ENCODE results near the gene SPTBN2. TPM values are rescaled to one million over a fixed set of nuclear protein-coding genes. Genes with fewer than 3 reads are reported as not detected.

Gene SPTBN2
- total RNA-seq, 4 donors from 2014 or later, result 337 to 544 (median 450) TPM

- Histone ChIP-seq H3K27me3 (no peaks in the 10 kb centered on the region), H3K27ac (no peak overlapping the region), H3K4me1 (peaks cover 7% of the 10 kb centered on the region), H3K36me3 (peaks cover 58% of the 10 kb centered on the region), H3K4me3 (no peak overlapping the region), H3K9me3 (no peaks in the 10 kb centered on the region)
- TF ChIP-seq, protein P1, sequence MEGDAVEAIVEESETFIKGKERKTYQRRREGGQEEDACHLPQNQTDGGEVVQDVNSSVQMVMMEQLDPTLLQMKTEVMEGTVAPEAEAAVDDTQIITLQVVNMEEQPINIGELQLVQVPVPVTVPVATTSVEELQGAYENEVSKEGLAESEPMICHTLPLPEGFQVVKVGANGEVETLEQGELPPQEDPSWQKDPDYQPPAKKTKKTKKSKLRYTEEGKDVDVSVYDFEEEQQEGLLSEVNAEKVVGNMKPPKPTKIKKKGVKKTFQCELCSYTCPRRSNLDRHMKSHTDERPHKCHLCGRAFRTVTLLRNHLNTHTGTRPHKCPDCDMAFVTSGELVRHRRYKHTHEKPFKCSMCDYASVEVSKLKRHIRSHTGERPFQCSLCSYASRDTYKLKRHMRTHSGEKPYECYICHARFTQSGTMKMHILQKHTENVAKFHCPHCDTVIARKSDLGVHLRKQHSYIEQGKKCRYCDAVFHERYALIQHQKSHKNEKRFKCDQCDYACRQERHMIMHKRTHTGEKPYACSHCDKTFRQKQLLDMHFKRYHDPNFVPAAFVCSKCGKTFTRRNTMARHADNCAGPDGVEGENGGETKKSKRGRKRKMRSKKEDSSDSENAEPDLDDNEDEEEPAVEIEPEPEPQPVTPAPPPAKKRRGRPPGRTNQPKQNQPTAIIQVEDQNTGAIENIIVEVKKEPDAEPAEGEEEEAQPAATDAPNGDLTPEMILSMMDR (IDR thresholded peaks at IDR 0.05), result no peak
- TF ChIP-seq EP300 (IDR thresholded peaks at IDR 0.05) (no peak), POLR2AphosphoS5 (IDR thresholded peaks at IDR 0.05) (no peak), POLR2A (IDR thresholded peaks at IDR 0.05) (no peak)
- WGBS, result 86% methylated on average over 6 of the region's 6 CpGs
- DNase-seq (ENCODE audit: low spot score in 2 of 2), result no peak
These were observed 75.9 kb downstream of the SPTBN2 start for GRCh38 chr11:66653123-66653522.

GRCh38 chr11:66652651-66653050 is 76.4 kb downstream of the SPTBN2 start:
- WGBS, result 86% methylated on average over 7 of the region's 7 CpGs
- H3K9me3 ChIP-seq, result no peaks in the 10 kb centered on the region
- no peak overlapping the region for H3K27ac ChIP-seq
- H3K27me3 ChIP-seq, result no peaks in the 10 kb centered on the region
- TF ChIP-seq POLR2AphosphoS5 (IDR thresholded peaks at IDR 0.05), result no peak
- TF ChIP-seq EP300 (IDR thresholded peaks at IDR 0.05), result no peak
- TF ChIP-seq POLR2A (IDR thresholded peaks at IDR 0.05), result no peak
- TF ChIP-seq, protein P1 (IDR thresholded peaks at IDR 0.05), result no peak
- H3K4me3 ChIP-seq, result no peak overlapping the region
- H3K4me1 ChIP-seq, result peaks cover 7% of the 10 kb centered on the region
- no peak for DNase-seq (ENCODE audit: low spot score in 2 of 2)
- peaks cover 63% of the 10 kb centered on the region for H3K36me3 ChIP-seq

- Histone ChIP-seq H3K9me3 (no peaks in the 10 kb centered on the region), H3K4me1 (peaks cover 9% of the 10 kb centered on the region), H3K27me3 (no peaks in the 10 kb centered on the region), H3K4me3 (no peak overlapping the region), H3K27ac (no peak overlapping the region), H3K36me3 (peaks cover 70% of the 10 kb centered on the region)
- WGBS, result 75% methylated on average over 2 of the region's 2 CpGs
- DNase-seq (ENCODE audit: low spot score in 2 of 2), result no peak
- TF ChIP-seq, protein P1 (IDR thresholded peaks at IDR 0.05), result no peak
- TF ChIP-seq POLR2AphosphoS5 (IDR thresholded peaks at IDR 0.05) (no peak), EP300 (IDR thresholded peaks at IDR 0.05) (no peak), POLR2A (IDR thresholded peaks at IDR 0.05) (no peak)
These were observed 78.0 kb downstream of the SPTBN2 start for GRCh38 chr11:66651016-66651415.

DNA sequence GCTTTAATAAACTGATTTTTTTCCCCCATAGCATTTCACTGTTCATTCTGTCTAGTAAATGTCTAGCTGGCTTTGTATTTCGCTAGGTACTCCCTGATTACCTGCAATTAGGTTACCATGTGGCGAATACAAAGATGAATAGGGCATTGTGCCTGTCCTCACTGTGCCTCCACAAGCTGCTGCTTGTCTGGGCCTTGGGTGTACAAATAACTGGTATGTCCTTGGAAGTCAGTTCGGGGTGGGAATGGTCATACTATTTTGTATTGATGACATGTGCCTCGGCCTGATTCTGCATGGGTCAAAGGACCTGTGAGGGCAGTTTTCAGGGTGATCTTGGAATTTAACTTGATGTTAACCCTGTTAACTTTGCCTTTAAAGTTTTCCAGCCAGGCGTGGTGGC is 79.1 kb downstream of the SPTBN2 start:
- Histone ChIP-seq H3K9me3 (no peaks in the 10 kb centered on the region), H3K27ac (no peak overlapping the region), H3K36me3 (peaks cover 81% of the 10 kb centered on the region), H3K4me1 (peaks cover 20% of the 10 kb centered on the region), H3K4me3 (no peak overlapping the region), H3K27me3 (no peaks in the 10 kb centered on the region)
- no peak for TF ChIP-seq POLR2A (IDR thresholded peaks at IDR 0.05)
- TF ChIP-seq POLR2AphosphoS5 (IDR thresholded peaks at IDR 0.05), result no peak
- TF ChIP-seq EP300 (IDR thresholded peaks at IDR 0.05), result no peak
- TF ChIP-seq, protein P1 (IDR thresholded peaks at IDR 0.05), result no peak
- 92% methylated on average over 5 of the region's 5 CpGs for WGBS
- DNase-seq (ENCODE audit: low spot score in 2 of 2), result no peak

GRCh38 chr11:66646828-66647227 is 82.2 kb downstream of the SPTBN2 start:
- Histone ChIP-seq H3K4me1 (peaks cover 49% of the 10 kb centered on the region), H3K36me3 (peaks cover 81% of the 10 kb centered on the region), H3K9me3 (no peaks in the 10 kb centered on the region), H3K27ac (no peak overlapping the region), H3K27me3 (no peaks in the 10 kb centered on the region), H3K4me3 (no peak overlapping the region)
- no peak for DNase-seq (ENCODE audit: low spot score in 2 of 2)
- TF ChIP-seq POLR2A (IDR thresholded peaks at IDR 0.05) (no peak), EP300 (IDR thresholded peaks at IDR 0.05) (no peak), POLR2AphosphoS5 (IDR thresholded peaks at IDR 0.05) (no peak)
- TF ChIP-seq, protein P1 (IDR thresholded peaks at IDR 0.05), result no peak
- 72% methylated on average over 4 of the region's 4 CpGs for WGBS

Data from suprapubic skin (tissue), 4 donors.